Measurements from ENCODE around the gene ADORA1.

GRCh38 chr1:203088441-203088840 is 39.1 kb upstream of the ADORA1 start:
- no peak for TF ChIP-seq CTCF (IDR thresholded peaks at IDR 0.05)
- no peak for TF ChIP-seq REST (IDR thresholded peaks at IDR 0.05; ENCODE audit: low read depth, low read length)
- no peak for TF ChIP-seq SIN3A (IDR thresholded peaks at IDR 0.05; ENCODE audit: borderline replicate concordance, low read depth, low read length)

Measured in SK-N-SH (cell line).